Measurements from ENCODE around the gene MANSC1.
A peak's percentile ranks its signal among the peaks of the same experiment; 100 is the strongest.
"Not testable (repeated sequence)": the region's sequence is repeated elsewhere in the genome, so short reads cannot be mapped to it uniquely, and the experiment has no call there.

The MANSC1 gene

GRCh38 chr12:12365446-12365802 lies 15.4 kb upstream of the MANSC1 start:
- no peak for DNase-seq
- no peak for ATAC-seq

- no peak for ATAC-seq
Observed at GRCh38 chr12:12364787-12365445, 14.9 kb upstream of the MANSC1 start.

GRCh38 chr12:12358528-12358927 lies 8.5 kb upstream of the MANSC1 start:
- DNase-seq (no peak), ATAC-seq (no peak)

More at GRCh38 chr12:12364787-12365445, 14.9 kb upstream of the MANSC1 start:
- no peak for DNase-seq

GRCh38 chr12:12357719-12358461 lies 7.8 kb upstream of the MANSC1 start:
- ATAC-seq (no peak), DNase-seq (no peak)

GRCh38 chr12:12356896-12357718 lies 7.1 kb upstream of the MANSC1 start, which contains the start of gene BORCS5:
Gene BORCS5, plus strand, starts transcription at chr12:12357078. Its CDS starts 374 bp downstream, at chr12:12357452.
- peak; percentile 99 for DNase-seq

GRCh38 chr12:12356467-12356895 lies 6.4 kb upstream of the MANSC1 start:
- ATAC-seq (no peak), DNase-seq (no peak)

More at GRCh38 chr12:12356896-12357718, 7.1 kb upstream of the MANSC1 start, which contains the start of gene BORCS5:
- peak; percentile 94 for ATAC-seq

- ATAC-seq (no peak), DNase-seq (no peak)
Observed at GRCh38 chr12:12353807-12354206, 3.8 kb upstream of the MANSC1 start.

- DNase-seq (no peak), ATAC-seq (no peak)
Observed at GRCh38 chr12:12353276-12353675, 3.2 kb upstream of the MANSC1 start.

GRCh38 chr12:12351468-12352185 lies 1.6 kb upstream of the MANSC1 start:
- DNase-seq, ATAC-seq: not testable (repeated sequence)

- ATAC-seq: no peak
- DNase-seq: no peak
Observed at GRCh38 chr12:12350868-12351463, 924 bp upstream of the MANSC1 start.

- ATAC-seq (no peak), DNase-seq (no peak)
Observed at GRCh38 chr12:12338527-12339168, 11.4 kb downstream of the MANSC1 start.

- no peak for DNase-seq
- no peak for ATAC-seq
Observed at GRCh38 chr12:12336511-12336910, 13.5 kb downstream of the MANSC1 start.

- DNase-seq: no peak
- no peak for ATAC-seq
Observed at GRCh38 chr12:12336049-12336411, 14.0 kb downstream of the MANSC1 start.

GRCh38 chr12:12334367-12335040 lies 15.5 kb downstream of the MANSC1 start:
- ATAC-seq (peak; percentile 66), DNase-seq (peak; percentile 74)

- DNase-seq: no peak
- ATAC-seq: no peak
Observed at GRCh38 chr12:12333407-12334366, 16.4 kb downstream of the MANSC1 start.

GRCh38 chr12:12331896-12332295 lies 18.1 kb downstream of the MANSC1 start:
- DNase-seq: no peak
- no peak for ATAC-seq

GRCh38 chr12:12331244-12331771 lies 18.7 kb downstream of the MANSC1 start:
- DNase-seq (no peak), ATAC-seq (no peak)

GRCh38 chr12:12327802-12328201 lies 22.2 kb downstream of the MANSC1 start:
- DNase-seq (no peak), ATAC-seq (peak; percentile 28)

GRCh38 chr12:12326262-12326661 lies 23.8 kb downstream of the MANSC1 start:
- no peak for DNase-seq
- no peak for ATAC-seq
